Umbilical cord (tissue), 2 donors: ENCODE results near the gene ERAS. TPM values are rescaled to one million over a fixed set of nuclear protein-coding genes. Genes with fewer than 3 reads are reported as not detected.

Source experiments
- DNase-seq: peaks from one replicate; pipeline ENCODE4 v3.0.0-alpha.2; 2015; ENCODE audit warnings: low spot score
- total RNA-seq: library from RNA; depleted of rRNA; stranded (reverse); fragments of >200 nt; gene quantifications from one replicate; pipeline ENCODE4 v1.2.3, GENCODE V29; 2014; ENCODE audit warnings: low replicate concordance; ENCODE audit not compliant: insufficient read depth

The ERAS gene
- total RNA-seq, result 5.3 TPM

- DNase-seq, result no peak
Observed at GRCh38 chrX:48826135-48826875, at the start of gene ERAS. ERAS (plus strand) TSS chrX:48826513; CDS start chrX:48829124, 2,611 bp downstream.

- DNase-seq, result no peak
Observed at GRCh38 chrX:48776818-48777439, 49.4 kb upstream of the ERAS start.

GRCh38 chrX:48779399-48779798 lies 46.9 kb upstream of the ERAS start:
- DNase-seq, result no peak

GRCh38 chrX:48781705-48782104 lies 44.6 kb upstream of the ERAS start:
- no peak for DNase-seq

GRCh38 chrX:48782216-48782615 lies 44.1 kb upstream of the ERAS start:
- no peak for DNase-seq

GRCh38 chrX:48782795-48783194 lies 43.5 kb upstream of the ERAS start:
- DNase-seq, result no peak

- DNase-seq, result no peak
Observed at GRCh38 chrX:48784726-48785125, 41.6 kb upstream of the ERAS start.

GRCh38 chrX:48785186-48785539 lies 41.1 kb upstream of the ERAS start:
- DNase-seq, result no peak

GRCh38 chrX:48785540-48786214 lies 40.6 kb upstream of the ERAS start:
- no peak for DNase-seq

GRCh38 chrX:48786341-48786800 lies 39.9 kb upstream of the ERAS start, which contains the start of gene GATA1:
GATA1 (plus strand) TSS chrX:48786590; CDS start chrX:48791110, 4,520 bp downstream.
- no peak for DNase-seq

- no peak for DNase-seq
Observed at GRCh38 chrX:48786825-48787504, 39.3 kb upstream of the ERAS start.

- no peak for DNase-seq
Observed at GRCh38 chrX:48787505-48788443, 38.5 kb upstream of the ERAS start.

- no peak for DNase-seq
Observed at GRCh38 chrX:48789366-48790220, 36.7 kb upstream of the ERAS start.

- no peak for DNase-seq
Observed at GRCh38 chrX:48790477-48790876, 35.8 kb upstream of the ERAS start.

GRCh38 chrX:48791063-48791820 lies 35.1 kb upstream of the ERAS start:
- no peak for DNase-seq

GRCh38 chrX:48792219-48792618 lies 34.1 kb upstream of the ERAS start:
- no peak for DNase-seq

GRCh38 chrX:48793935-48794334 lies 32.4 kb upstream of the ERAS start:
- DNase-seq, result no peak

- no peak for DNase-seq
Observed at GRCh38 chrX:48794340-48794910, 31.9 kb upstream of the ERAS start.
